T-helper 1 cell treated with Interleukin-12 subunit alpha and Interleukin-12 subunit beta and Interleukin-4 antibody, amounts not matched to agents 30 μg/mL and 1 μg/mL, for 36 hours (primary cell): ENCODE results near the gene TIMM13.
"Not testable (repeated sequence)": the region's sequence is repeated elsewhere in the genome, so short reads cannot be mapped to it uniquely, and the experiment has no call there.

Source experiments
- H3K27ac Mint-ChIP-seq: one replicate; pipeline ENCODE4 v1.8.0; 2021; ENCODE audit warnings: mild to moderate bottlenecking, mixed read lengths
- H3K27me3 Mint-ChIP-seq: one replicate; pipeline ENCODE4 v1.8.0; 2021; ENCODE audit warnings: low read depth, mixed read lengths
- H3K36me3 Mint-ChIP-seq: one replicate; pipeline ENCODE4 v1.8.0; 2021; ENCODE audit warnings: low read depth, mixed read lengths
- H3K4me1 Mint-ChIP-seq: one replicate; pipeline ENCODE4 v1.8.0; 2021; ENCODE audit warnings: low read depth, mixed read lengths
- H3K4me3 Mint-ChIP-seq: one replicate; pipeline ENCODE4 v1.8.0; 2021; ENCODE audit warnings: mild to moderate bottlenecking, moderate library complexity, mixed read lengths
- H3K9me3 Mint-ChIP-seq: one replicate; pipeline ENCODE4 v1.8.0; 2021; ENCODE audit warnings: mixed read lengths

TIMM13 gene

DNA sequence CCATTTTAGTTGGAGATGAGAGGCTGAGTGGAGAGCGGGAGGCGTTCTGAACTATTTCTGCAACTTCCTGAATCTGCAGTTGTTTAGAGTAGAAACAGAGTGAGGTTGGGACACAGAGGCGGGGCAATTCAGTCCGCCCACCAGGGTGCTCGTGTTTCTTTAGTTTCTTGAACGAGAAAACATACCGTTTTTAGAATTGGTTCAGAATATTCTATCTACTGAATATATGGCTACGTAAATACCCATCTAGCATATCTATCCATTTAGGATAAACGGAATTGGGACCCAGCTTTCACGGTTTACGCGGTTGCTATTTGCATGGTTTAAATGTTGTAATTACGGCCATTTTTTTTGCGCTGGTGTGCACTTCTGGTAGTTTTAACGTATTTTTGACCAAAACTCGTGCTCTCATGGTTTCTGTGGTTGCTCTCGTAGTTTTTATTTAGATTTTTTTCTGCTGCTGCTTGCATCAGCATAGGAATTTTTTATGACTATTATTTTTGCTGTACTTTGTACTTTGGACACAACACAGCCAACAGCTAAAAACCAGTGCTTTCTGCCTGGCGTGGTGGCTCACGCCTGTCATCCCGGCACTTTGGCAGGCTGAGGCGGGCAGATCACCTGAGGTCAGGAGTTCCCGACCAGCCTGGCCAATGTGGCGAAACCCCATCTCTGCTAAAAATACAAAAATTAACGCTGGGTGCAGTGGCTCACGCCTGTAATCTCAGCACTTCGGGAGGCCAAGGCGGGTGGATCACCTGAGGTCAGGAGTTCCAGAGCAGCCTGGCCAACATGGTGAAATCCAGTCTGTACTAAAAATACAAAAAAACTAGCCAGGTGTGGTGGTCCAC lies 32.7 kb downstream of the TIMM13 start:
- Mint-ChIP-seq H3K4me1 (peaks cover 4% of the 10 kb centered on the region), H3K27ac (no peak overlapping the region), H3K4me3 (no peak overlapping the region), H3K36me3 (no peaks in the 10 kb centered on the region), H3K27me3 (peaks cover 3% of the 10 kb centered on the region), H3K9me3 (no peaks in the 10 kb centered on the region)

DNA sequence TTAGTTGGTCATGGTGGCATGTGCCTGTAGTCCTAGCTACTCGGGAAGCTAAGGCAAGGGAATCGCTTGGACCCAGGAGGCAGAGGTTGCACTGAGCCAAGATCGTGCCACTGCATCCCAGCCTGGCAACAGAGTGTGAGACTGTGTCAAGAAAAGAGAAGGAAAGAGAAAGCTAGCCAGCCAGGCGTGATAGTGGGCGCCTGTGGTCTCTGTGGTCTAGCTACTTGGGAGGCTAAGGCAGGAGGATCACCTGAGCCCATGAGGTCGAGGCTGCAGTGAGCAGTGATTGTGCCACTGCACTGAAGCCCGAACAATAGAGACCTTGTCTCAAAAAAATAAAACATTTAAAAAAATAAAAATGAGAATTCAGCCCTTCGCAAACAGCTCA lies 33.3 kb downstream of the TIMM13 start:
- Mint-ChIP-seq H3K4me1 (peaks cover 4% of the 10 kb centered on the region), H3K27ac (no peak overlapping the region), H3K4me3 (no peak overlapping the region), H3K27me3 (peaks cover 3% of the 10 kb centered on the region), H3K36me3 (no peaks in the 10 kb centered on the region), H3K9me3 (no peaks in the 10 kb centered on the region)

DNA sequence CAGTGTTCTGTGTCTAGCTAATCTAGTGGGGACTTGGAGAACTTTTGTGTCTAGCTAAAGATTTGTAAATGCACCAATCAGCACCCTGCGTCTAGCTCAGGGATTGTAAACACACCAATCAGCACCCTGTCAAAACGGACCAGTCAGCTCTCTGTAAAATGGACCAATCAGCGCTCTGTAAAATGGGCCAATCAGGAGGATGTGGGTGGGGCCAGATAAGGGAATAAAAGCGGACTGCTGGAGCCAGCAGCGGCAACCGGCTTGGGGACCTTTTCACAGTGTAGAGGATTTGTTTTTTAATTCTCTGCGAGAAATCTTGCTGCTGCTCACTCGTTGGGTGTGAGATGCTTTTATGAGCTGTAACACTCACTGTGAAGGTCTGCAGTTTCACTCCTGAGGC lies 34.5 kb downstream of the TIMM13 start:
- not testable (repeated sequence) for H3K4me3 Mint-ChIP-seq, H3K27ac Mint-ChIP-seq

DNA sequence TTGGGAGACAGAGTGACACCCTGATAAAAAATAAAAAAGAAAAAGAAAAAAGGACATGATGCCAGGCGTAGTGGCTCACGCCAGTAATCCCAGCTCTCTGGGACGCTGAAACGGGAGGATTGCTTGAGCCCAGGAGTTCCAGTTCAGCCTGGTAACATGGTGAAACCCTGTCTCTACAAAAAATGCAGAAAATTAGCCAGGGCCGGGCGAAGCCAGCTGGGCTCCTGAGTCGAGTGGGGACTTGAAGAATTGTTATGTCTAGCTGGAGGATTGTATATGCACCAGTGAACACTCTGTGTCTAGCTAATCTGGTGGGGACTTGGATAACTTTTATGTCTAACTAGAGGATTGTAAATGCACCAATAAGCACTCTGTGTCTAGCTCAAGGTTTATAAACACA lies 35.0 kb downstream of the TIMM13 start:
- no peak overlapping the region for H3K27ac Mint-ChIP-seq
- H3K4me1 Mint-ChIP-seq: peaks cover 4% of the 10 kb centered on the region
- no peaks in the 10 kb centered on the region for H3K9me3 Mint-ChIP-seq
- H3K27me3 Mint-ChIP-seq: peaks cover 3% of the 10 kb centered on the region
- no peak overlapping the region for H3K4me3 Mint-ChIP-seq
- H3K36me3 Mint-ChIP-seq: no peaks in the 10 kb centered on the region

More for the DNA sequence above, 34.5 kb downstream of the TIMM13 start:
- not testable (repeated sequence) for H3K9me3 Mint-ChIP-seq, H3K4me1 Mint-ChIP-seq, H3K27me3 Mint-ChIP-seq, H3K36me3 Mint-ChIP-seq

DNA sequence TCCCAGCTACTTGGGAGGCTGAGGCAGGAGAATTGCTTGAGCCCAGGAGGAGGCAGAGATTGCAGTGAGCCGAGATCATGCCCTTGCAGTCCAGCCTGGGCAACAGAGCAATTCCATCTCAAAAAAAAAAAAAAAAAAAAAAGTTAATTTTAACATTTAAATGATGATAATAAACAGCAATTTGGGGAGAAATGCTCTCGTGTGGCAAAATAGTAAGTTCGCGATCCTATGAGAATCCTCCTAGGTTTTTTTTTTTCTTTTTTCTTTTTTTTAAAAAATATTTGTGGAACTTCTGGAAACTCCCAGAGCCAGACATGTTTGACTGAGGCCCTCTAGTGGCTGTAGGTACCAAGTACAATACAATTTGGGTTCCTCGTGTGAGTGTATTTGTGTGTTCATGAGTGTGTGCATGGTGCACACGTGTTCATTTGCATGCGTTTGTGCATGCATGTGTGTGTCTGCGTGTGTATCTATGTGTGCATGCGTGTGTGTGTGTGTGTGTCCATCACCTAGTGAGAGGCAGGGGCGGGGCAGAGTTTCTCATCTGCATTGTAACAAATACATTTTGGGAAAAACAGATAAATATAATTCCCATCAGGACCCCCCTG lies 36.2 kb downstream of the TIMM13 start:
- peaks cover 4% of the 10 kb centered on the region for H3K4me1 Mint-ChIP-seq
- H3K27me3 Mint-ChIP-seq: peaks cover 3% of the 10 kb centered on the region
- no peak overlapping the region for H3K27ac Mint-ChIP-seq
- no peak overlapping the region for H3K4me3 Mint-ChIP-seq
- H3K36me3 Mint-ChIP-seq: no peaks in the 10 kb centered on the region
- H3K9me3 Mint-ChIP-seq: no peaks in the 10 kb centered on the region

DNA sequence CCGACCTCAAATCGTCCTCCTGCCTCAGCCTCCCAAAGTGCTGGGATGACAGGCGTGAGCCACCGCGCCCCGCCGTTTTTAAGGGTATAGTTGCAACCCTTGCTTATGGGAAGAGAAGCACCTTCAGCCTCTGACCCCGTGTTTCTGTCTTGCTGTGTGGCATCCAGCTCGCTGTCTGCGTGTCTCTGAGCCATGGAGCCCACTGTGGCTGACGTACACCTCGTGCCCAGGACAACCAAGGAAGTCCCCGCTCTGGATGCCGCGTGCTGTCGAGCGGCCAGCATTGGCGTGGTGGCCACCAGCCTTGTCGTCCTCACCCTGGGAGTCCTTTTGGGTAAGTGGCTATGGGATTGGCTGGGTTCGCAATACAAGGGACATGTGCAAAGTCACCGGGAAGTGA lies 37.8 kb downstream of the TIMM13 start:
- peaks cover 3% of the 10 kb centered on the region for H3K27me3 Mint-ChIP-seq
- H3K27ac Mint-ChIP-seq: no peak overlapping the region
- no peaks in the 10 kb centered on the region for H3K36me3 Mint-ChIP-seq

DNA sequence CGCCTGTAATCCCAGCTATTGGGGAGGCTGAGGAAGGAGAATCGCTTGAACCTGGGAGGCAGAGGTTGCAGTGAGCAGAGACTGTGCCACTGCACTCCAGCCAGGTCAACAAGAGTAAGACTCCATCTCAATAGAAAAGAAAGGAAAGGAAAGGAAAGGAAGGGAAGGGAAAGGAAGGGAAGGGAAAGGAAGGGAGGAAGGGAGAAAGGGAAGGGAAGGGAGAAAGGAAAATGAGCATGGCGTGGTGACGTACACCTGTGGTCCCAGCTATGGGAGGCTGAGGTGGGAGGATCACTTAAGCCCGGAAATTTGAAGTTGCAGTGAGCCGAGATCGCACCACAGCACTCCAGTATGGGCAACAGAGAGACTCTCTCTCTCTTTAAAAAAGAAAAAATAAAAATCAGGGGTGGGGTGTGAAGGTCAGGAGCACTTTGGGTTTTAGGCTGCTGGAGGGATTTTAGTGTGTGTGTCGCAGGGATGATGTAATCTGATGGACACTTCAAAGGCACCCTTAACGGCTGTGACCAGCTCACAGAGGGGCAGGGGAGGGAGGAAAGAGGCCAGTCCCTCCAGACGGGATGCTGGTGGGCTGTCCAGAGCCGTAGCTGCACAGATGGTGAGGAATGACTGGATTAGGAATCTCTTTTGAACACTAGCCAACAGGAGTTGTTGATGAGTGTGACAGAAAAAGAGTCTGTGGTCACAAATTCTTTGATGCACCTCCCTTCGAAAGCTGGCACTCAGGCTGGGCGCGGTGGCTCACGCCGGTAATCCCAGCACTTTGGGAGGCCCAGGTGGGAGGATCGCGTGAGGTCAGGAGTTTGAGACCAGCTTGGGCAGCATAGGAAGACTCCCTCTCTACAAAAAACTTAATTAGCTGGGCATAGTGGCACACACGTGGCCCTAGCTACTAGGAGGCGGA lies 39.8 kb downstream of the TIMM13 start:
- Mint-ChIP-seq H3K4me3 (no peak overlapping the region), H3K4me1 (peaks cover 3% of the 10 kb centered on the region), H3K27me3 (peaks cover 3% of the 10 kb centered on the region), H3K36me3 (no peaks in the 10 kb centered on the region), H3K9me3 (peaks cover under 1% of the 10 kb centered on the region), H3K27ac (no peak overlapping the region)

More for the DNA sequence above, 37.8 kb downstream of the TIMM13 start:
- Mint-ChIP-seq H3K4me1 (peaks cover 4% of the 10 kb centered on the region), H3K9me3 (no peaks in the 10 kb centered on the region), H3K4me3 (no peak overlapping the region)

DNA sequence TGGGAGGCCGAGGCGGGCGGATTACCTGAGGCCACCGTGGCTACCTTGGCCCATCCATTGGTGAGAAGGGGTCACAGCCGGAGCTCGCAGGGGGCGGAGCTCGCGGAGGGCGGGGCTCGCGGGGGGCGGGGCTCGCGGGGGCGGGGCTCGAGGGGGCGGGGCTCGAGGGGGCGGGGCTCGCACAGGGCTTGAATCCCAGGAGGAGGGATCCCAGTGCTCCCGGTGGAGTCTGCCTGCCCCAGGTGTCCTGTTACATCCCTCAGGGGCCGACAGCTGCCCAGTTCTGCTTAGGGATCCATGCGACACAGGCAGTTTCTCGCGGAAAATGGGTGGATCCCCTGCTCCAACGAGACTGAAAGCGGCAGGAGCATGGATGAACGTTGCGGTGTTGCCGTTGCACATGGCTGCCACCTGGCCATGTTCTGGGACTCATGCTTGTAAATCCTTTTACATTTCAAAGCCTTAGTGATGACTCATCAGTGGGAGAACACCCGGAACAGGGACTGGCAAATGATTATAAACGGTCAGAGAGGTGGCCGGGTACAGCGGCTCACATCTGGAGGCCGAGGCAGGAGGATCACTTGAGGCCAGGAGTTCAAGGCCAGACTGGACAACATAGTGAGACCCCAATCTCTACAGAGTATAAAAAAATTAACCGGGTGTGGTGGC lies 42.2 kb downstream of the TIMM13 start:
- peaks cover 15% of the 10 kb centered on the region for H3K9me3 Mint-ChIP-seq
- no peaks in the 10 kb centered on the region for H3K36me3 Mint-ChIP-seq
- H3K27me3 Mint-ChIP-seq: no peaks in the 10 kb centered on the region
- H3K4me1 Mint-ChIP-seq: no peaks in the 10 kb centered on the region
- no peak overlapping the region for H3K27ac Mint-ChIP-seq
- no peak overlapping the region for H3K4me3 Mint-ChIP-seq

DNA sequence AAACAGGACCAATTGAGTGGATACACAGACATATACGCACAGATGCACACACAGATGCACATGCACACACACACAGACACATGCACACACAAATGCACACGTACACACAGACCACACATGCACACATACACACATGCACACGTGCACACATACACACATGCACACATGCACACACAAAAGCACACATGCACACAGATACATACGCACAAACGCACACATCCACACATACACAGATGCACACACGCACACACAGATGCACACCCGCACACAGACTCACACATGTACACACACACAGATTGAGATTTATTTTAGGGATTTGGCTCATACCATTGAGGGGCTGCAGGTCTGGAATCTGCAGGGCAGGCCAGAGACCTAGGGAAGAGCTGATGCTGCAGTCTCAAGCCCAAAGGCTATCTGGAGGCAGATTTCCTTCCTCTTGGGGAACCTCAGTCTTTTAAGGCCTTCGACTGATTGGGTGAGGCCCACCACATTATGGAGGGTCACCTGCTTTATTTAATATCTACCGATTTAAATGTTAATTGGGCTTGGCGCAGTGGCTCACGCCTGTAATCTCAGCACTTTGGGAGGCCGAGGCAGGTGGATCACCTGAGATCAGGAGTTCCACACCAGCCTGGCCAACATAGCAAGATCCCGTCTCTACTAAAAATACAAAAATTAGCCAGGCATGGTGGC lies 44.7 kb downstream of the TIMM13 start:
- Mint-ChIP-seq H3K27me3 (no peaks in the 10 kb centered on the region), H3K27ac (no peak overlapping the region), H3K4me3 (no peak overlapping the region), H3K9me3 (peaks cover 29% of the 10 kb centered on the region), H3K36me3 (no peaks in the 10 kb centered on the region), H3K4me1 (no peaks in the 10 kb centered on the region)

DNA sequence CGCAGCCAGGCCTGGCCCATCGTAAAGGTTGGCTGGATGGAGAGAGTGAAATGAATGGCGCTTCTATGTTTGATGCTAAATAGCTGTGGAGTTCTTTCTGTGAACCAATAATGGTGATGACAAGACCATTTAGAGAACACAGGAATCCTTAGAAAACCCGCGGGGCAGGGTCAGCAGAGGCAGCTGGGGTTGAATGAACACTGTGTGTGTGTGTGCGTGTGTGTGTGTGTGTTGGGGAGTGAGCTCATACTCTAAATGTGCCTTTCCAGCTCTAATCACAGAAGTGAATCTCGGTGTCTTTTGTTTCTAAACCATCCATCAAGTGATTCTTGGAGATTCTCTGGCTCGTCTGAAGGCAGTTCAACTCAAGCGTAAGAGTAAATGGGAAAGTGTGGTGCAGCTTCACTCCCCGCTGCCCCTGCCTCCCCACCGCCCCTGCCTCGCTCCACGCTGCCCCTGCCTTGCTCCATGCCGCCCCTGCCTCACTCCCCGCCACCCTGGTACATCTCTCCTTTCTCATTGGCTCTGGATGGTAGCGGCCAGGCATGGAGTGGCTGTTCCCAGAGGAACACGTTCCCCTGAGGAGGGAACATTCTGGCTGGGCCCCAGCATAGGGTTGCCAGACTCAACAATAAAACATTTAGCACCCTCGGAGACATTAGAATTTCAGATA lies 46.1 kb downstream of the TIMM13 start:
- Mint-ChIP-seq H3K4me3 (no peak overlapping the region), H3K27me3 (no peaks in the 10 kb centered on the region), H3K27ac (no peak overlapping the region), H3K36me3 (no peaks in the 10 kb centered on the region), H3K9me3 (peaks cover 29% of the 10 kb centered on the region), H3K4me1 (no peaks in the 10 kb centered on the region)

DNA sequence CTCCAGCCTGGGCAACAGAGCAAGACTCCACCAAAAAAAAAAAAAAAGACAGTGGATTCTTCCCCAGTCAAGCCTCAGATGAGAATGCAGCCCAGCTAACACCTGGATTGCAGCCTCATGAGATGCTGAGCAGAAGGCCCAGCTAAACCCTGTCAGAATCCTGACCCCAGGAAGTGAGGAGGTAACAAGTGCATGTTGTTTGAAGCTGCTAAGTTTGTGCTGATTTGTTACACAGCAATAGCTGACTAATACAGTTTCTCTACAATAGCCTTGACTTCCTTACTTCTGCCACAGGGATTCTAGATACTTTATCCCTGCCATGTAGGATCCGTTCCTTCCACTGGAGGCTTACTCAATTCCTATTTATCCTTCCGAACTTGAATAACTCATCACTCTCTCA lies 46.8 kb downstream of the TIMM13 start:
- H3K4me1 Mint-ChIP-seq: no peaks in the 10 kb centered on the region
- H3K36me3 Mint-ChIP-seq: no peaks in the 10 kb centered on the region
- H3K27me3 Mint-ChIP-seq: no peaks in the 10 kb centered on the region
- no peak overlapping the region for H3K4me3 Mint-ChIP-seq
- H3K9me3 Mint-ChIP-seq: peaks cover 29% of the 10 kb centered on the region
- H3K27ac Mint-ChIP-seq: no peak overlapping the region

DNA sequence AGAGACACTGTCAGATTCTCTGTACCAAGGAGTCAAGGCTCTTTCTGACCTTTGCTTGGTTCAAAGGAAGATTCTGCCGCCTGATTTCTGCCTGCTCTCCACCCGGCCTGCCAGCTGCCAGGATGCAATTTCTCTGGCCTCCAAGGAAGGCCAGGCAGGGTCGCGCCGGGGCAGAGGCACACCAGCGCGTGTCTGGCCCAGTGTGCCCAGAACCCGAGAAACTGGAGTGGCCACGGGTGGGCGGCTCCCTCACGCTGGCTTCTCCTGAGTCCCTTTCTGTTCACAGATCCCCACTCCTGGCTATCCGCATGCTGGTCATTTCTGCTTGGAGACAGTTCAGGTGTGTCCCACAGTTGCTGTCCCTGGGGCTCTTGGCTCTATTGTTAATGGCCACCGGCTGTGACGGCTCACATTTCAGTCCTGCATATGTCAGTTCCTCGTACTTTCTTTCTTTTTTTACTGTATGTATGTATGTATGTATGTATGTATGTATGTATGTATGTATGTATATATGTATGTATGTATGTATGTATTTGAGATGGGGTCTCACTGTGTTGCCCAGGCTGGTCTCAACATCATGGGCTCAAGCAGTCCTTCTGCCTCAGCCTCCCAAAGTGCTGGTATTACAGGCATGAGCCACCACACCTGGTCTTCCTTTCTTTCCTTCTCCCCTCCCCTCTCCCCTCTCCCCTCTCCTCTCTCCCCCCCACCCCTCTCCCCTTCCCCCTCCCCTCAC lies 50.4 kb downstream of the TIMM13 start:
- Mint-ChIP-seq H3K27ac (no peak overlapping the region), H3K27me3 (peaks cover 4% of the 10 kb centered on the region), H3K4me3 (no peak overlapping the region), H3K9me3 (peaks cover 28% of the 10 kb centered on the region), H3K36me3 (no peaks in the 10 kb centered on the region), H3K4me1 (no peaks in the 10 kb centered on the region)
